UCSD-AML1 (cell line): ENCODE measurements around the gene C1orf94.

Source experiments
- DNase-seq: peaks from one replicate; lab custom pipeline; 2025; ENCODE audit not compliant: unreplicated experiment; lab: John Stamatoyannopoulos, UW

C1orf94 gene, protein sequence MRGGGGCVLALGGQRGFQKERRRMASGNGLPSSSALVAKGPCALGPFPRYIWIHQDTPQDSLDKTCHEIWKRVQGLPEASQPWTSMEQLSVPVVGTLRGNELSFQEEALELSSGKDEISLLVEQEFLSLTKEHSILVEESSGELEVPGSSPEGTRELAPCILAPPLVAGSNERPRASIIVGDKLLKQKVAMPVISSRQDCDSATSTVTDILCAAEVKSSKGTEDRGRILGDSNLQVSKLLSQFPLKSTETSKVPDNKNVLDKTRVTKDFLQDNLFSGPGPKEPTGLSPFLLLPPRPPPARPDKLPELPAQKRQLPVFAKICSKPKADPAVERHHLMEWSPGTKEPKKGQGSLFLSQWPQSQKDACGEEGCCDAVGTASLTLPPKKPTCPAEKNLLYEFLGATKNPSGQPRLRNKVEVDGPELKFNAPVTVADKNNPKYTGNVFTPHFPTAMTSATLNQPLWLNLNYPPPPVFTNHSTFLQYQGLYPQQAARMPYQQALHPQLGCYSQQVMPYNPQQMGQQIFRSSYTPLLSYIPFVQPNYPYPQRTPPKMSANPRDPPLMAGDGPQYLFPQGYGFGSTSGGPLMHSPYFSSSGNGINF

GRCh38 chr1:34176830-34177603 is at the start of gene C1orf94:
Gene C1orf94 (plus strand): TSS chr1:34176907. CDS start chr1:34177790, 883 bp downstream.
- no peak for DNase-seq

- DNase-seq, result no peak
Observed at GRCh38 chr1:34127006-34128000, 49.4 kb upstream of the C1orf94 start.

- DNase-seq, result no peak
Observed at GRCh38 chr1:34128186-34128889, 48.4 kb upstream of the C1orf94 start.

DNA sequence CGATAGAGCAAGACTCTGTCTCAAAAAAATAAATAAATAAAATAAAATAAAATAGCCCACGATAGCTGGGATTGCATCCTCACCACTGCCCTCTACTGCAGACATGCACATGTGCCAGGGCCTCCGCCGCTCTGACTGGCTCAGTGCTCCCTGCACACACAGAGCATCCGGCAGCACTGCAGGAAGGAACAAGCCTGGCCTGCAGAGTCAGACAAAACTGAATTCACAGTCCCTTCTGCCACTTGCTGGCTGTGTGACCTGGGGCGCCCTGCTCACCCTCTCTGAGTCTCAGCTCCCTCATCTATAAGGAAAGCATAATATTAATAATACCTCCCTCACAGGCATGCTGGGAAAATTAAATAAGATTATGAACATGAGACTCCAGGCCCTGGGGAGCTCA is 47.1 kb upstream of the C1orf94 start:
- DNase-seq, result no peak

DNA sequence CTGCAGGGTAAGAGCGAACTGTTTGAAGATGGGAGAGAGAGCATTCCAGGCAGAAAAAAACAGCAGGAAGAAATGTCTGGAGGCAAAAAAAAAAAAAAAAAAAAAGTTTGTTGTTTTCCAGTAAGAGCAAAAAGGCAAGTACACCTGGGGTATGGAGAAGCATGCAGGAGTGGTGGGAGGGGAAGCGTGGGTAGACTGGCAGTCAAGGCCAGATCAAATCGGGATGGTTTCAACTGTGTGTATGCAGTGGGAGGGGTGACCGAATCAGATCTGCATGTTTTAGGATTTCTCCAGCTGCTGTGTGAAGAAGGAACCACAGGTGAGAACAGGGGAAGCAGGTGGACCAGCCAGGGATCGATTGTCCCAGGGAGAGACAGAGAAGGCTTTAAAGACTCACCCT is 46.4 kb upstream of the C1orf94 start:
- DNase-seq, result no peak

DNA sequence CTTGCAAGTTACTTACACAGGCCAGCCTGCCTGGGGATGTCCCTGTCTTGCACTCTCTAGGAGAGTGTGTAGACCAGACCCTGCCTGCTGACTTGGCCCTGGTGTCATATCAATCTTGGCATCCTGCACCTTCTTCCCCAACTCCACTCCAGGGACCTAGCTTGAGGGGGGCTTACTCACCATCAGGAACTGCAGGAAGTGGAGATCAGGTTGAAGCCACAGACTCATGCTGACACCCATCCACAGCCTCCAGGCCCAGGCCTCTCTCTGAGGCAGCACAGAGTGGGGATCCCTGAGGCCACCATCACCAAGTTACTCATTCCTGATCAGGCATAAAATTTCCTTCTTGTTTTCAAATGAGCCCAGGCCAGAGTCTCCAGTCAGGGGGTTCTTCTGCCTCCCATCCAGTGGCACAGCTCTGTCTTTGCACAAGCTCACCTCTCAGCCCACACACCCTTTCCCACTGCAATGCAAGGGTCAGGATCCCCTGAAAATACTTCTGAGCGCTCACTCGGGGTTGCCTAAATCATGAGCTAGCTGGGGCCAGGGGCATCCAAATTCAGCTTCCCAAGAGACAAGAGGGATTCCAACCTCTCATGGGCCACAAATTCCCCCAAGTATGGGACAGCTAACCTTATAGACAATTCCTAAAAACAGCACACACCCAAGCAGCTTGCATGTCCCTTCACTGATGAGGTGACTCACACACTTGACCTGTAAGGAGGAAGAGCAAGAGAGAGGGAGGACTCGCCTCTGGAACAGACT is 45.1 kb upstream of the C1orf94 start:
- DNase-seq, result no peak

DNA sequence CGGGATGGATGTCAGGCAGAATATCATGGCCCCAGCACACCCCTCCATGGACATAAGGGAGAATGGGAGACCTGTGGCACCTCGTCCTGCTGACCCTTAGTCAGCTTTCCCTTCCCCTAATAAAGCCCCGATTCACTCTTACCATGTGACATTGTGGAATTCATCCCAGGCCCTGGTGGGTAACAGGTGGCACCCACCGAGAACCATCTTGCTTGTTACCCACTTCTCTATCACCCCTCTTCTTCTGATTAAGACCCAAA is 44.6 kb upstream of the C1orf94 start:
- no peak for DNase-seq

DNA sequence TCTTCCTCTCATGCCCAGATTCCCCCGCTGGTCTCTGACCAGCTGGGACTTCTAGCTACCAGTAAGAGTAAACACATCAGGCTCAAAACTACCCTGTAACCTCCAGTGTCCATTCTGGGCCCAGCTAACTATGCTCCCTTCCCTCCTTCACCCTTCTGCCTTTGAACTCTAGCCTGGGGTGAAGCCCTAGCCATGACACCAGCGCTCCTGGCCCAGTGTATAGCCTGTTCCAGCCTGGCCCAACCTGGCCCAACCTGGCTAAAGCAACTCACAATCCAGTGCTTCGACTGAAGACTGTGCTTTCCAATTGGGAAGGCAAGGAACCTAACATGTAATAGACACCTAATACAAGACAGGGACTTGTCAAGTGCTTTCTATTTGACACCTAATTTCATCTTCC is 39.3 kb upstream of the C1orf94 start:
- no peak for DNase-seq

- no peak for DNase-seq
Observed at GRCh38 chr1:34140011-34140676, 36.6 kb upstream of the C1orf94 start.

DNA sequence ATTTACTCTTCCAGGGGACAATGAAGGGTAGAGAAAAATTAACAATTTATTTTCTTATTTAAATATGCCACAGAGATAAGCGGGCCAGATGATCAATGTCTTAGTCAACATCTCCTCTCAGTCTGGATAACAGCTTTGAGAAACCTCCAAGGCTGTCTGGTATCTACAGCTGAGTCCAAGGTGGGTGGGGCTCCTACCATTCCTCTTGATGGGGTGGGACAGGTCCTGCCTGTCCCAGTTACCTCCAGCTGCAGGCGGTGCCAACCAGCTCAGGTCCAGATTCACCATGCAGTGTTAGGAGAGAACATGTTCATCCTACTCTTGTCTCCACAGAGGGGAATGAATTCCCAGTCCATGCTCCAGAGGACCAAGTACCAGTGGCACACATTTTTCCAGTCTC is 32.7 kb upstream of the C1orf94 start:
- DNase-seq, result no peak

- DNase-seq, result no peak
Observed at GRCh38 chr1:34144766-34145165, 31.9 kb upstream of the C1orf94 start.

DNA sequence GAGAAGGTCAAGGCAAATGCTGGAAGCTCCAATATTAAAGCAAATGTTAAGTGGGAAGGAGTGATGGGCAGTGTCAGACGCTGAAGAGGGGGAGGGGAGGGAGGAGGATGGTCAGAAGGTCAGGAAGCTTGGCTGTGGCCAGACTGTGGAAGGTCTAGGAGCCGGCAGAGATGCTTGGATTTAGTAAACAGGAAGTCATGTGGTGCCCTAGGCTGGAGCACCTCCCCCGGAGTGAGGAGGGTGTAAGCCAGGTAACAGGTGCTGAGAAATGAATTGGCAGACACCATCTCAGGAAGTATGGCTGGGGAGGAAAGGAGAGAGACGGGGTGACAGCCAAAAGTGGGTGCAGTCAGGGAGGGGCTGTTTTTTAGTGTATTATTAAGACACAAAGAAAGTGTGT is 29.4 kb upstream of the C1orf94 start:
- no peak for DNase-seq

DNA sequence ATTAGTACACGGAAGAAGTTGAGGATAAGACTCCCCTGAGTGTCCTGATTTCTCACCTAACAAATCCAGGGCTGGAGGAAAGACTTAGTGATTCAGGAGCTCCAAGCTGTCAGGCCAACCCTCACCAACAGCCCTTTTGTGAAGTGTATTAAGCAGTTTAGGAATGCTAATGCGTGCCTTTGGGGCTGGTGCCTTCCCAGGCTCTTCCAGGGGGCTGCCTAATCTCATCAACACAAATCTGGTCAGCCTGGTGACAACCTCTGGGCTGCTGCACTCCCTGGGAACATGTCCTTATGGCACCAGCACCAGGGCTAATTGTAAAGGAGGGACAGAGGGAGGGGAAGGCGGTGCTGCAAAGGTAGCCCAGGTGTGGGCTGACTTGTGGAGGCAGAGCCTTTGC is 27.2 kb upstream of the C1orf94 start:
- DNase-seq, result no peak

GRCh38 chr1:34153246-34153645 is 23.5 kb upstream of the C1orf94 start:
- no peak for DNase-seq

GRCh38 chr1:34155860-34156259 is 20.8 kb upstream of the C1orf94 start:
- no peak for DNase-seq

GRCh38 chr1:34156739-34157138 is 20.0 kb upstream of the C1orf94 start:
- DNase-seq, result no peak

- peak; percentile 88 for DNase-seq
Observed at GRCh38 chr1:34162852-34163766, 13.6 kb upstream of the C1orf94 start.
